Keratinocyte (primary cell): ENCODE data around the gene LETMD1. TPM values are rescaled to one million over a fixed set of nuclear protein-coding genes. Genes with fewer than 3 reads are reported as not detected.

Source experiments
- DNase-seq: peaks from one replicate; pipeline ENCODE4 v3.0.0-alpha.2; 2011; ENCODE audit warnings: low read depth, missing footprints, low spot score
- FAIRE-seq: peaks from 2 replicates; lab custom pipeline; 2011; peaks lifted over from hg19 to GRCh38; lab: Jason Lieb, UNC
- H2AFZ ChIP-seq: 2 replicates; pipeline ENCODE4 v1.6.0; 2012; ENCODE audit warnings: low read length, control low read depth, inconsistent platforms; ENCODE audit not compliant: control insufficient read depth
- H3K27ac ChIP-seq: 2 replicates; pipeline ENCODE4 v1.5.1; 2011; ENCODE audit warnings: low read length; ENCODE audit not compliant: control insufficient read depth, insufficient read depth
- H3K27me3 ChIP-seq: 3 replicates; pipeline ENCODE4 v1.6.0; 2011; ENCODE audit warnings: low read length; ENCODE audit not compliant: control insufficient read depth, insufficient read depth; ENCODE audit errors: extremely low read depth
- H3K36me3 ChIP-seq, 2 experiments: 2 replicates in 1 of 2; 3 replicates in 1 of 2; pipeline ENCODE4 v1.5.1; 2011; ENCODE audit warnings: low read length in 2 of 2, mild to moderate bottlenecking in 1 of 2; ENCODE audit not compliant: control insufficient read depth in 2 of 2, insufficient read depth in 2 of 2; ENCODE audit errors: extremely low read depth in 1 of 2
- H3K4me1 ChIP-seq: 3 replicates; pipeline ENCODE4 v1.5.1; 2011; ENCODE audit warnings: low read length; ENCODE audit not compliant: control insufficient read depth, insufficient read depth; ENCODE audit errors: extremely low read depth
- H3K4me2 ChIP-seq: 3 replicates; pipeline ENCODE4 v1.6.0; 2011; ENCODE audit warnings: low read depth, low read length; ENCODE audit not compliant: control insufficient read depth, insufficient read depth; ENCODE audit errors: extremely low read depth
- H3K4me3 ChIP-seq, 3 experiments: fragments of 200-600 bp in 1 of 3; sonication (generic) in 1 of 3; 2 replicates in 2 of 3; 3 replicates in 1 of 3; pipeline ENCODE4 v1.5.1; 2011 to 2016; ENCODE audit warnings: low read length in 3 of 3, mild to moderate bottlenecking in 3 of 3, control low read depth in 2 of 3, inconsistent platforms in 1 of 3, low read depth in 1 of 3, mixed read lengths in 1 of 3, mixed run types in 1 of 3, moderate library complexity in 1 of 3; ENCODE audit not compliant: control insufficient read depth in 2 of 3, insufficient read depth in 2 of 3; ENCODE audit errors: extremely low read depth in 1 of 3
- H3K79me2 ChIP-seq: 2 replicates; pipeline ENCODE4 v1.6.0; 2012; ENCODE audit warnings: low read length; ENCODE audit not compliant: control insufficient read depth, insufficient read depth
- H3K9ac ChIP-seq: 3 replicates; pipeline ENCODE4 v1.6.0; 2011; ENCODE audit warnings: low read length; ENCODE audit not compliant: control insufficient read depth, insufficient read depth; ENCODE audit errors: extremely low read depth
- H3K9me1 ChIP-seq: 3 replicates; pipeline ENCODE4 v1.6.0; 2011; ENCODE audit warnings: low read length; ENCODE audit not compliant: control insufficient read depth, insufficient read depth; ENCODE audit errors: extremely low read depth
- H3K9me3 ChIP-seq: 2 replicates; pipeline ENCODE4 v1.5.1; 2012; ENCODE audit warnings: low read depth, low read length; ENCODE audit not compliant: control insufficient read depth
- H4K20me1 ChIP-seq: 3 replicates; pipeline ENCODE4 v1.6.0; 2011; ENCODE audit warnings: low read length; ENCODE audit not compliant: control insufficient read depth, insufficient read depth; ENCODE audit errors: extremely low read depth
- CTCF ChIP-seq, 3 experiments: IDR thresholded peaks in 1 of 3; conservative IDR thresholded peaks in 1 of 3; optimal IDR thresholded peaks in 1 of 3; 2 replicates in 2 of 3; 3 replicates in 1 of 3; pipeline versions ENCODE3 to v1.5.1; 2011; ENCODE audit warnings: low read length in 3 of 3, mild to moderate bottlenecking in 3 of 3, moderate library complexity in 2 of 3, control low read depth in 1 of 3, inconsistent platforms in 1 of 3; ENCODE audit not compliant: insufficient read depth in 2 of 3; ENCODE audit errors: extremely low read depth in 1 of 3
- EZH2 ChIP-seq: IDR thresholded peaks from one replicate; pipeline ENCODE4 v1.6.1; 2012; ENCODE audit warnings: inconsistent platforms, mild to moderate bottlenecking, low read length, moderate library complexity
- dilution Hi-C: fragments of 300-500 bp; cut with MboI; formaldehyde crosslinking; loops from one replicate; pipeline ENCODE4 v1.7.0; 2020; ENCODE audit warnings: low sequenced_read_pairs; ENCODE audit not compliant: extremely low pct_ligation_motif_present
- polyA minus RNA-seq, 3 experiments: library from RNA; depleted of rRNA, polyadenylated mRNA; stranded (reverse); fragments of >200 nt; gene quantifications; 1 replicate in 1 of 3; 2 replicates in 1 of 3; 3 replicates in 1 of 3; pipeline ENCODE4 v1.2.3, GENCODE V29; 2011
- polyA plus RNA-seq, 5 experiments: library from polyadenylated mRNA; depleted of rRNA in 3 of 5; stranded (reverse) in 3 of 5; stranded (forward) in 1 of 5; unstranded in 1 of 5; fragments of >200 nt; gene quantifications; 1 replicate in 1 of 5; 2 replicates in 3 of 5; 3 replicates in 1 of 5; pipeline versions ENCODE4 v1.2.1 to v1.2.3, GENCODE V29; 2011 to 2012; ENCODE audit warnings: missing spikeins in 2 of 5, low read depth in 1 of 5, low replicate concordance in 1 of 5

Gene LETMD1
- polyA plus RNA-seq (36.1 to 51.1 TPM (median 50.6 TPM) in 3 replicates), polyA minus RNA-seq (15.6 to 49.8 TPM (median 40.8 TPM) in 3 replicates)
- polyA plus RNA-seq (2011; ENCODE audit: low read depth), result 43.4 TPM
- 25.7 and 37.4 TPM in 2 replicates for polyA plus RNA-seq (2011; cell fraction: cytosol; rRNA removed)
- polyA plus RNA-seq (2011; cell fraction: nucleus; rRNA removed), result 104 and 111 TPM in 2 replicates
- 19.9 and 55.4 TPM in 2 replicates for polyA plus RNA-seq (2012; ENCODE audit: low replicate concordance)
- 11.3 TPM for polyA minus RNA-seq (2011; cell fraction: cytosol; rRNA and poly(A)+ RNA removed)
- 20.6 and 31.3 TPM in 2 replicates for polyA minus RNA-seq (2011; cell fraction: nucleus; rRNA and poly(A)+ RNA removed)

GRCh38 chr12:51047655-51048540 lies at the start of gene LETMD1:
TSS of gene LETMD1 (plus strand) at chr12:51048327. CDS start at chr12:51048357, 30 bp downstream.
- H3K9me3 ChIP-seq, result no peaks in the 10 kb centered on the region
- TF ChIP-seq EZH2 (no peak), CTCF (optimal IDR thresholded peaks at IDR 0.05 in 1 of 3, IDR thresholded peaks at IDR 0.05 in 1 of 3, conservative IDR thresholded peaks at IDR 0.05 in 1 of 3; ENCODE audit: extremely low read depth in 1 of 3, insufficient read depth in 2 of 3, low read length in 3 of 3) (peak; percentile 88 to 92 (median 92))
- peak within 1 kb of the TSS; percentile 77 for H3K27ac ChIP-seq
- no peaks in the 10 kb centered on the region for H3K27me3 ChIP-seq
- peak within 1 kb of the TSS; percentile 100 for H3K4me2 ChIP-seq
- DNase-seq (peak; percentile 85), FAIRE-seq (peak; percentile 94)
- peak within 1 kb of the TSS; percentile 94 for H2AFZ ChIP-seq
- peak within 1 kb of the TSS; percentile 76 to 96 (median 79) for H3K4me3 ChIP-seq
- dilution Hi-C loops, result no loop called here
- no peaks in the 10 kb centered on the region for H3K9me1 ChIP-seq
- peaks cover 0 to 6% of the 10 kb centered on the region in 2 experiments for H3K36me3 ChIP-seq
- H4K20me1 ChIP-seq, result no peaks in the 10 kb centered on the region
- H3K79me2 ChIP-seq, result peaks cover 18% of the 10 kb centered on the region
- peak within 1 kb of the TSS; percentile 75 for H3K9ac ChIP-seq
- peaks cover 19% of the 10 kb centered on the region for H3K4me1 ChIP-seq

- dilution Hi-C loops, result no loop called here
- H3K79me2 ChIP-seq, result no peaks in the 10 kb centered on the region
- H4K20me1 ChIP-seq, result no peaks in the 10 kb centered on the region
- TF ChIP-seq EZH2, result no peak
- TF ChIP-seq CTCF (optimal IDR thresholded peaks at IDR 0.05 in 1 of 3, IDR thresholded peaks at IDR 0.05 in 1 of 3, conservative IDR thresholded peaks at IDR 0.05 in 1 of 3; ENCODE audit: extremely low read depth in 1 of 3, insufficient read depth in 2 of 3, low read length in 3 of 3), result no peak
- H3K9me3 ChIP-seq, result no peaks in the 10 kb centered on the region
- H3K4me2 ChIP-seq, result no peak overlapping the region
- no peak overlapping the region for H3K27ac ChIP-seq
- no peak for FAIRE-seq
- no peaks in the 10 kb centered on the region for H3K9me1 ChIP-seq
- no peak for DNase-seq
- H3K36me3 ChIP-seq, result peaks cover 9% of the 10 kb centered on the region in 2 experiments
- H3K4me3 ChIP-seq, result no peak overlapping the region
- peaks cover 12% of the 10 kb centered on the region for H3K4me1 ChIP-seq
- no peaks in the 10 kb centered on the region for H3K27me3 ChIP-seq
- H3K9ac ChIP-seq, result no peak overlapping the region
- H2AFZ ChIP-seq, result no peak overlapping the region
Measured at GRCh38 chr12:50999093-50999492, 49.0 kb upstream of the LETMD1 start.
